Trophoblast cell (in vitro differentiated cells and primary cell): ENCODE results near the gene BORCS6.
A peak's percentile ranks its signal among the peaks of the same experiment; 100 is the strongest.

Experiments used
- DNase-seq, 2 donors: peaks; one replicate each; pipeline ENCODE4 v3.0.0-alpha.2; 2016
- H2AFZ ChIP-seq: 2 replicates; pipeline ENCODE4 v1.6.1; 2013; ENCODE audit warnings: low read length, moderate library complexity, mild to moderate bottlenecking; ENCODE audit not compliant: insufficient read depth, poor library complexity
- H2AK5ac ChIP-seq: 2 replicates; pipeline ENCODE4 v1.6.1; 2013; ENCODE audit warnings: mild to moderate bottlenecking, low read length
- H2BK120ac ChIP-seq: 2 replicates; pipeline ENCODE4 v1.6.1; 2013; ENCODE audit warnings: low read length, mild to moderate bottlenecking, moderate library complexity; ENCODE audit not compliant: insufficient read depth, poor library complexity
- H2BK12ac ChIP-seq: 2 replicates; pipeline ENCODE4 v1.6.1; 2013; ENCODE audit warnings: mild to moderate bottlenecking, low read length, moderate library complexity
- H2BK5ac ChIP-seq: 2 replicates; pipeline ENCODE4 v1.6.1; 2013; ENCODE audit warnings: low read length, low read depth, moderate library complexity, mild to moderate bottlenecking; ENCODE audit not compliant: poor library complexity
- H3K14ac ChIP-seq: 2 replicates; pipeline ENCODE4 v1.6.1; 2013; ENCODE audit warnings: mild to moderate bottlenecking, low read length
- H3K18ac ChIP-seq: 2 replicates; pipeline ENCODE4 v1.6.1; 2013; ENCODE audit warnings: mild to moderate bottlenecking, low read length
- H3K23ac ChIP-seq: 2 replicates; pipeline ENCODE4 v1.6.1; 2013; ENCODE audit warnings: low read length
- H3K27ac ChIP-seq: 2 replicates; pipeline ENCODE4 v1.5.1; 2013; ENCODE audit warnings: low read depth, mild to moderate bottlenecking, inconsistent platforms, low read length, moderate library complexity
- H3K27me3 ChIP-seq: 2 replicates; pipeline ENCODE4 v1.6.1; 2013; ENCODE audit warnings: inconsistent platforms, mild to moderate bottlenecking, low read length, moderate library complexity; ENCODE audit not compliant: insufficient read depth
- H3K36me3 ChIP-seq, 2 experiments: 1 replicate in 1 of 2; 2 replicates in 1 of 2; pipeline ENCODE4 v1.6.1; 2013; ENCODE audit warnings: low read length in 2 of 2, mild to moderate bottlenecking in 2 of 2, moderate library complexity in 1 of 2; ENCODE audit not compliant: insufficient read depth in 2 of 2, control insufficient read depth in 1 of 2
- H3K4ac ChIP-seq: 2 replicates; pipeline ENCODE4 v1.6.1; 2013; ENCODE audit warnings: low read depth, mild to moderate bottlenecking, low read length, moderate library complexity
- H3K4me1 ChIP-seq, 2 experiments: 1 replicate in 1 of 2; 2 replicates in 1 of 2; pipeline ENCODE4 v1.6.1; 2013; ENCODE audit warnings: low read length in 2 of 2, mild to moderate bottlenecking in 2 of 2, moderate library complexity in 1 of 2; ENCODE audit not compliant: insufficient read depth in 2 of 2, control insufficient read depth in 1 of 2
- H3K4me2 ChIP-seq: 2 replicates; pipeline ENCODE4 v1.6.1; 2013; ENCODE audit warnings: inconsistent platforms, mild to moderate bottlenecking, low read length, moderate library complexity
- H3K4me3 ChIP-seq: 2 replicates; pipeline ENCODE4 v1.5.1; 2013; ENCODE audit warnings: mild to moderate bottlenecking, low read depth, low read length, inconsistent platforms
- H3K79me1 ChIP-seq: one replicate; pipeline ENCODE4 v1.6.1; 2013; ENCODE audit warnings: low read length
- H3K79me2 ChIP-seq: 2 replicates; pipeline ENCODE4 v1.6.1; 2013; ENCODE audit warnings: low read length, mild to moderate bottlenecking; ENCODE audit not compliant: control insufficient read depth, insufficient read depth, poor library complexity
- H3K9ac ChIP-seq: 2 replicates; pipeline ENCODE4 v1.6.1; 2013; ENCODE audit warnings: mild to moderate bottlenecking, low read length
- H3K9me3 ChIP-seq: 2 replicates; pipeline ENCODE4 v1.6.1; 2013; ENCODE audit warnings: low read depth, mild to moderate bottlenecking, control low read depth, inconsistent platforms, low read length; ENCODE audit not compliant: insufficient read depth
- H4K12ac ChIP-seq: 2 replicates; pipeline ENCODE4 v1.6.1; 2013; ENCODE audit warnings: low read depth, mild to moderate bottlenecking, low read length, moderate library complexity
- H4K8ac ChIP-seq: 2 replicates; pipeline ENCODE4 v1.6.1; 2013; ENCODE audit warnings: low read depth, mild to moderate bottlenecking, low read length, moderate library complexity
- H4K91ac ChIP-seq: one replicate; pipeline ENCODE4 v1.6.1; 2013; ENCODE audit warnings: low read depth, mild to moderate bottlenecking, low read length, moderate library complexity
- WGBS: extraction: QIAGEN DNeasy Blood & Tissue Kit; methylation state at CpG from one replicate; pipeline ENCODE4 v1.1.7; 2013; ENCODE audit warnings: missing lambda C conversion rate; ENCODE audit not compliant: insufficient read length, insufficient coverage; ENCODE audit errors: extremely low coverage; 5-methylcytosine and 5-hydroxymethylcytosine counted together

BORCS6 gene

DNA sequence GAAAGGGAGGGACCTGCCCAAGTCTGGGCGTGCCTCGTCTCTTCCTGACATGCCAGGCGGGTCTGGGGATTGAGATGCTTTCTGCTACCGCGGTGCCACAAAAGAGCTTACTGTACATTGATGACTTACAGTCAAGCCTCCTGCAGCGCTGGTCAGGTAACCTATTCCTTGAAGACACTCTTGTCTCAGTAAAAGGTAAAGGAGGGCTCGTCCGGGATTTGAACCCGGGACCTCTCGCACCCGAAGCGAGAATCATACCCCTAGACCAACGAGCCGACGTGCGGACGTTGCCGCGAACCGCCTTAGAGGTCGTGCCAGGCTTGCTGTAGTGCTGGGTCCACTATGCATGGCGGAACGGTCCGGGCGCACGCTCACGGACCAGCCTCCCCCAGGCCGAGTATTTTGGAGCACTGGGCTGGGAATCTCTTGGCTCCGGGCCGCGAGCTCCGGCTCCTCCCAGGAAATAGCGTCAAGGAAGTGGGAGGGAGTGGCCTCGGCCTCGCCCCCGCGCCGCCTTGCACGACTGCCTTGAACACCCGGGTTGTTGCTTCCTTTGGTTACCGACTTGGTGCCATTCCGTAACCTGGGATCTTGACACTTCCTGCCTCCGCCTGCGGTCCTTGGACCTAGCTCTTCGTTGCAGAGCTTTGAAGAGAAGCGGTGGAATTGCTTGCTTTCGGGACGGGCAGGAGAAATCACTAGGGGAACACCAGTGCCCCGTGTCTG, 32.8 kb upstream of the BORCS6 start:
- Histone ChIP-seq H3K79me2 (peaks cover 16% of the 10 kb centered on the region), H2BK120ac (peak overlapping the region; percentile 67), H3K14ac (peak overlapping the region; percentile 81), H4K12ac (peak overlapping the region; percentile 87), H3K4me1 (peaks cover 10 to 11% of the 10 kb centered on the region in 2 experiments), H3K27me3 (no peaks in the 10 kb centered on the region), H2AFZ (peak overlapping the region; percentile 73), H3K79me1 (peaks cover 22% of the 10 kb centered on the region), H2BK12ac (no peak overlapping the region), H3K4me3 (peak overlapping the region; percentile 79), H3K4me2 (peak overlapping the region; percentile 84), H4K91ac (peak overlapping the region; percentile 87), H2AK5ac (peak overlapping the region; percentile 91), H3K9ac (peak overlapping the region; percentile 14), H3K4ac (peak overlapping the region; percentile 68), H3K18ac (peak overlapping the region; percentile 72), H4K8ac (peak overlapping the region; percentile 92), H3K23ac (no peak overlapping the region), H3K27ac (peak overlapping the region; percentile 83), H3K9me3 (no peaks in the 10 kb centered on the region), H2BK5ac (peak overlapping the region; percentile 76), H3K36me3 (peaks cover 3 to 7% of the 10 kb centered on the region in 2 experiments)
- no CpG with 5 or more reads among the region's 49 CpGs for WGBS
- DNase-seq: peak; percentile 95 to 96

GRCh38 chr17:8222380-8222629, 32.3 kb upstream of the BORCS6 start:
- Histone ChIP-seq H2BK12ac (no peak overlapping the region), H3K23ac (no peak overlapping the region), H3K4ac (no peak overlapping the region), H3K4me2 (peak overlapping the region; percentile 84), H4K8ac (peak overlapping the region; percentile 92), H3K4me1 (peaks cover 9 to 10% of the 10 kb centered on the region in 2 experiments), H2BK120ac (no peak overlapping the region), H3K4me3 (peak overlapping the region; percentile 79), H3K9ac (peak overlapping the region; percentile 18), H3K9me3 (no peaks in the 10 kb centered on the region), H3K14ac (peak overlapping the region; percentile 79), H3K18ac (peak overlapping the region; percentile 18), H2AK5ac (peak overlapping the region; percentile 15), H3K36me3 (peaks cover 0 to 2% of the 10 kb centered on the region in 2 experiments), H3K27ac (peak overlapping the region; percentile 83), H4K91ac (no peak overlapping the region), H3K79me2 (peaks cover 16% of the 10 kb centered on the region), H3K79me1 (peaks cover 22% of the 10 kb centered on the region), H2AFZ (peak overlapping the region; percentile 30), H2BK5ac (no peak overlapping the region), H3K27me3 (no peaks in the 10 kb centered on the region), H4K12ac (no peak overlapping the region)
- no CpG with 5 or more reads among the region's 9 CpGs for WGBS
- DNase-seq: no peak

DNA sequence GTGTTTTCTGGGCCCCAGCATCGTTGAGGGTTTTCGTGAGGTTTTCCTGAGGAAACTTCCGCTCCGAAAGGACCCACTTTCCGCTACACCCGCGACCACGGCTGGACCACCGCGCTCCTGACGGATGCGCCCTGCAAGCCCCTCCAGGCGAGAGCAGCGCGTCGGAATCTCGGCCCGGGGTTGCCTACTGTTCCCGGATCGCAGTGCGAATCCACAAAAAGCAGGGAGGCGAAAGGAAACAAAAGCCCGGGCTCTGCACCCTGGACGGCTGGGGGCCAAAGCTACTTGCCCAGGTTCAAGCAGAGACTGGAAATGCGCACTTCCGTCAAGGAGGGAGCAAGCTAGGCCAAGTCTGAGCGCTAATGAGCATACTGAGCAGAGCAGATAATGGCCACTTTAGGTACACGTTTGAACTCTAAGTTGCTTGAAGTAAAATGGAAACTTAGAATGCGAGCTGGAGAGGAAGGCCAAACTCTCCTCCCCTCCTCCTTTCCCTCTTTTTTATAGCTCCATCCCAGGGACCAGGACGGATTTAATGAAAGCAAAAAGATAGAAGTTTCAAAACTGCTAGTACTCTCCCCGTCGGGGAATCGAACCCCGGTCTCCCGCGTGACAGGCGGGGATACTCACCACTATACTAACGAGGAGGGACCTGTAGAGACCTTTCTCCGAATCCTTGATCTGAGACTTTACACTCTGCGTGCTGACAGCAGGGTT, 31.8 kb upstream of the BORCS6 start:
- peak overlapping the region; percentile 18 for H3K9ac ChIP-seq
- peak overlapping the region; percentile 50 for H2AK5ac ChIP-seq
- peak; percentile 74 to 89 for DNase-seq
- H3K23ac ChIP-seq: no peak overlapping the region
- no peaks in the 10 kb centered on the region for H3K36me3 ChIP-seq
- peak overlapping the region; percentile 96 for H3K14ac ChIP-seq
- peak overlapping the region; percentile 97 for H4K8ac ChIP-seq
- peak overlapping the region; percentile 83 for H3K27ac ChIP-seq
- H2BK12ac ChIP-seq: peak overlapping the region; percentile 62
- H3K4me3 ChIP-seq: peak overlapping the region; percentile 84
- H3K4me2 ChIP-seq: peak overlapping the region; percentile 84
- H3K4me1 ChIP-seq: peaks cover 7% of the 10 kb centered on the region in 2 experiments
- H2AFZ ChIP-seq: peak overlapping the region; percentile 96
- H2BK5ac ChIP-seq: peak overlapping the region; percentile 84
- peak overlapping the region; percentile 88 for H3K18ac ChIP-seq
- H4K91ac ChIP-seq: peak overlapping the region; percentile 92
- no peaks in the 10 kb centered on the region for H3K27me3 ChIP-seq
- peak overlapping the region; percentile 88 for H4K12ac ChIP-seq
- no peaks in the 10 kb centered on the region for H3K9me3 ChIP-seq
- WGBS: no CpG with 5 or more reads among the region's 40 CpGs
- H3K79me2 ChIP-seq: peaks cover 16% of the 10 kb centered on the region
- H2BK120ac ChIP-seq: peak overlapping the region; percentile 81
- peaks cover 22% of the 10 kb centered on the region for H3K79me1 ChIP-seq
- peak overlapping the region; percentile 17 for H3K4ac ChIP-seq

GRCh38 chr17:8220783-8221662, 31.0 kb upstream of the BORCS6 start:
- Histone ChIP-seq H3K36me3 (no peaks in the 10 kb centered on the region), H2AK5ac (no peak overlapping the region), H3K4me2 (peak overlapping the region; percentile 84), H3K27me3 (no peaks in the 10 kb centered on the region), H2BK5ac (peak overlapping the region; percentile 84), H3K27ac (peak overlapping the region; percentile 79), H3K9me3 (no peaks in the 10 kb centered on the region), H3K9ac (peak overlapping the region; percentile 60), H3K4me3 (peak overlapping the region; percentile 84), H2AFZ (peak overlapping the region; percentile 96), H3K79me1 (peaks cover 22% of the 10 kb centered on the region), H4K91ac (peak overlapping the region; percentile 92), H3K23ac (no peak overlapping the region), H2BK120ac (no peak overlapping the region), H4K8ac (peak overlapping the region; percentile 97), H3K14ac (peak overlapping the region; percentile 96), H2BK12ac (no peak overlapping the region), H3K18ac (no peak overlapping the region), H3K4me1 (peaks cover 7% of the 10 kb centered on the region in 2 experiments), H4K12ac (peak overlapping the region; percentile 57), H3K79me2 (peaks cover 16% of the 10 kb centered on the region), H3K4ac (no peak overlapping the region)
- peak; percentile 90 to 96 for DNase-seq
- WGBS: no CpG with 5 or more reads among the region's 45 CpGs
